C4-2B (cell line): Measurements from ENCODE around the gene ACAP3.

ENCODE experiments used
- CTCF ChIP-seq: fragments of 450-650 bp; conservative IDR thresholded peaks from 2 replicates; pipeline ENCODE4 v1.5.1; 2017; ENCODE audit warnings: mild to moderate bottlenecking
- ZFX ChIP-seq: fragments of 450-650 bp; IDR thresholded peaks from 2 replicates; pipeline ENCODE4 v1.6.1; 2017

DNA sequence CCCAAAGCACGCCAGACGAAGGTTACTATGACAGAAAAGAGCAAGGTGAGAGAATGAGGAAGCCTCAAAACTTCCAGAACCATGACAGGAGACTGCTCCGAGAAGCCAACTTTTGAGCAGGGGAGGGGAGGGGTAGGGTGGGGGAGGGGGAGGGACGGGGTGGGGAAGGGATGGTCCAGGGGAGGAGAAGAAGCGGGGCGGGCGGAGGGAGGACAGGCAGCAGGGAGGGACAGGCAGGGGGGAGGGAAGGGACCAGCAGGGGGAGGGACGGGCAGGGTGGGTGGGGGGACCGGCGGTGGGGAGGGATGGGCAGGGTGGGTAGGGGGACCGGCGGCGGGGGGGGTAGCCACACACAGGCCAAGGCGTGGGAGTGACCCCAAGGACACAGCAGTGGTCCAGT lies 14.7 kb upstream of the ACAP3 start:
- TF ChIP-seq CTCF: no peak
- no peak for TF ChIP-seq ZFX
